CD4-positive, alpha-beta T cell treated with Interleukin-1 beta for 1 hour (primary cell): ENCODE data around the gene APP.
"Not testable (repeated sequence)": the region's sequence is repeated elsewhere in the genome, so short reads cannot be mapped to it uniquely, and the experiment has no call there.

Experiments
- DNase-seq, 2 donors: peaks; one replicate each; pipeline ENCODE4 v3.0.0-alpha.2; 2020 to 2022

APP gene

GRCh38 chr21:26096494-26097371 lies 73.8 kb downstream of the APP start:
- no peak for DNase-seq

GRCh38 chr21:26095131-26095530 lies 75.4 kb downstream of the APP start:
- DNase-seq = no peak

- DNase-seq = no peak
Measured at GRCh38 chr21:26093122-26093521, 77.4 kb downstream of the APP start.

GRCh38 chr21:26091480-26092018 lies 79.0 kb downstream of the APP start:
- DNase-seq = no peak

- DNase-seq = no peak
Measured at GRCh38 chr21:26089730-26090129, 80.8 kb downstream of the APP start.

GRCh38 chr21:26087223-26087918 lies 83.2 kb downstream of the APP start:
- DNase-seq = no peak

- DNase-seq = no peak
Measured at GRCh38 chr21:26085882-26086281, 84.7 kb downstream of the APP start.

- DNase-seq = no peak
Measured at GRCh38 chr21:26085127-26085526, 85.4 kb downstream of the APP start.

- DNase-seq = no peak
Measured at GRCh38 chr21:26082549-26082948, 88.0 kb downstream of the APP start.

- DNase-seq = not testable (repeated sequence)
Measured at GRCh38 chr21:26081175-26081760, 89.3 kb downstream of the APP start.

- DNase-seq = no peak
Measured at GRCh38 chr21:26080211-26080610, 90.4 kb downstream of the APP start.

GRCh38 chr21:26079366-26079765 lies 91.2 kb downstream of the APP start:
- no peak for DNase-seq

- no peak for DNase-seq
Measured at GRCh38 chr21:26077521-26077920, 93.0 kb downstream of the APP start.

GRCh38 chr21:26072666-26073615 lies 97.6 kb downstream of the APP start:
- no peak for DNase-seq

GRCh38 chr21:26070822-26071425 lies 99.6 kb downstream of the APP start:
- DNase-seq = peak; percentile 10 to 31

- no peak for DNase-seq
Measured at GRCh38 chr21:26070121-26070520, 100.4 kb downstream of the APP start.

GRCh38 chr21:26068776-26069175 lies 101.8 kb downstream of the APP start:
- DNase-seq = no peak

GRCh38 chr21:26067836-26068594 lies 102.6 kb downstream of the APP start:
- DNase-seq = no peak

GRCh38 chr21:26064506-26064905 lies 106.1 kb downstream of the APP start:
- no peak for DNase-seq

- DNase-seq = no peak
Measured at GRCh38 chr21:26061437-26061836, 109.1 kb downstream of the APP start.
